Kidney epithelial cell (primary cell): ENCODE results near the gene PSMB9. TPM values are rescaled to one million over a fixed set of nuclear protein-coding genes. Genes with fewer than 3 reads are reported as not detected.

Experiments
- DNase-seq: peaks from one replicate; pipeline ENCODE4 v3.0.0-alpha.2; 2010; ENCODE audit warnings: low read depth
- H3K27me3 ChIP-seq: 2 replicates; pipeline ENCODE4 v1.6.0; 2011; ENCODE audit warnings: low read length; ENCODE audit not compliant: control insufficient read depth, insufficient read depth
- H3K36me3 ChIP-seq: 2 replicates; pipeline ENCODE4 v1.5.1; 2011; ENCODE audit warnings: low read length; ENCODE audit not compliant: control insufficient read depth, insufficient read depth
- H3K4me3 ChIP-seq: 2 replicates; pipeline ENCODE4 v1.5.1; 2011; ENCODE audit warnings: low read depth, mild to moderate bottlenecking, control low read depth, low read length
- total RNA-seq: library from RNA; depleted of rRNA; stranded (reverse); fragments of >200 nt; gene quantifications from 2 replicates; pipeline ENCODE4 v1.2.3, GENCODE V29; 2015
- TF ChIP-seq, protein P1 (sequence below): IDR thresholded peaks from 2 replicates; pipeline ENCODE4 v1.5.1; 2011; ENCODE audit warnings: mild to moderate bottlenecking, moderate library complexity, low read length, control low read depth, inconsistent platforms; ENCODE audit not compliant: insufficient read depth, poor library complexity, severe bottlenecking

Gene PSMB9
- total RNA-seq, 1 donor from 2014 or later = 23.0 TPM

DNA sequence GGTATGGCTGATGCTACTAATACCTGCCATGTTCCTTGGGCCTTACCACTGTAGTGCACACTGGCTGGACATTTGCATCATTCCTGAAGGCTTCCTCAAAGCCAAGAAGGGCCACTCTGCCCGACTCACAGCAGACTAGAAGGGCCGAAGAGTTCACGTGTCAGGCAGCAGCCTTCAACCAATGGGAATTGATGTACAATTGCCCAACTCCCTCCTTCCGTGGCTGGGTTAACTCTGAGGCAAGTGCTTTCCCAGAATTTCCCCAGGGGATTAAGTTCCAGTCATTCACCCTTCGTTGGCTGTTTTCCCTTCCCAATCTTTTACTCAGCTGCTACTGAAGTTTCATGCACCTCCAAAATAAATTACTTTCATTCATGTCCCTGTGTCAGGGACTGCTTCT, 29.8 kb downstream of the PSMB9 start:
- H3K27me3 ChIP-seq = peaks cover 12% of the 10 kb centered on the region
- H3K36me3 ChIP-seq = no peaks in the 10 kb centered on the region
- H3K4me3 ChIP-seq = no peak overlapping the region
- DNase-seq = no peak
- TF ChIP-seq, protein P1, sequence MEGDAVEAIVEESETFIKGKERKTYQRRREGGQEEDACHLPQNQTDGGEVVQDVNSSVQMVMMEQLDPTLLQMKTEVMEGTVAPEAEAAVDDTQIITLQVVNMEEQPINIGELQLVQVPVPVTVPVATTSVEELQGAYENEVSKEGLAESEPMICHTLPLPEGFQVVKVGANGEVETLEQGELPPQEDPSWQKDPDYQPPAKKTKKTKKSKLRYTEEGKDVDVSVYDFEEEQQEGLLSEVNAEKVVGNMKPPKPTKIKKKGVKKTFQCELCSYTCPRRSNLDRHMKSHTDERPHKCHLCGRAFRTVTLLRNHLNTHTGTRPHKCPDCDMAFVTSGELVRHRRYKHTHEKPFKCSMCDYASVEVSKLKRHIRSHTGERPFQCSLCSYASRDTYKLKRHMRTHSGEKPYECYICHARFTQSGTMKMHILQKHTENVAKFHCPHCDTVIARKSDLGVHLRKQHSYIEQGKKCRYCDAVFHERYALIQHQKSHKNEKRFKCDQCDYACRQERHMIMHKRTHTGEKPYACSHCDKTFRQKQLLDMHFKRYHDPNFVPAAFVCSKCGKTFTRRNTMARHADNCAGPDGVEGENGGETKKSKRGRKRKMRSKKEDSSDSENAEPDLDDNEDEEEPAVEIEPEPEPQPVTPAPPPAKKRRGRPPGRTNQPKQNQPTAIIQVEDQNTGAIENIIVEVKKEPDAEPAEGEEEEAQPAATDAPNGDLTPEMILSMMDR = no peak

DNA sequence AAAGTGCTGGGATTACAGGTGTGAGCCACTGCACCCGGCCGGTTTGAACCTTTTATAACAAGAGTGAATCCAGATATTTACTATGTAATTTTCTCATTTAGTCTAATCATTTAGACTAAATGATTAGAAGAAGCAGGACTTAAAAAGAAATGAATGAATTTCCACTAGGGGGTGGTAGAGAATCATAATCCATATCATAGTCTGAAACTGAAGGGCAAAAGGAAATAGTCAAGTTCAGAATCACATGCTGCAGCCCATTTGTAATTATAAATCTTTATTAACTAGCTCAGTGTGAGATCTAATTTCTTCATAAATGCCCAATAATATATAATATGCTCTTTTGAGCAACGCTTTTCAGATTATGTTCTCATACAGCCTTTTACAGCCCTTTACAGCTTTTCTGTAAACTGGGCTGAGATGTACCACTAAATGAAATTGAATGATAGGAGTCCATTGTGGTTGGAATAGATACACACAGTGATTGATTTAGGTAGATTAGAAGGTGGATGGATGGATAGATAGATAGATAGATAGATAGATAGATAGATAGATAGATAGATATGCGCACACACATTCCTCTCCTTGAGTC, 31.8 kb downstream of the PSMB9 start:
- peak; percentile 37 for DNase-seq
- TF ChIP-seq, protein P1 = peak; percentile 35
- Histone ChIP-seq H3K4me3 (no peak overlapping the region), H3K27me3 (no peaks in the 10 kb centered on the region), H3K36me3 (no peaks in the 10 kb centered on the region)

DNA sequence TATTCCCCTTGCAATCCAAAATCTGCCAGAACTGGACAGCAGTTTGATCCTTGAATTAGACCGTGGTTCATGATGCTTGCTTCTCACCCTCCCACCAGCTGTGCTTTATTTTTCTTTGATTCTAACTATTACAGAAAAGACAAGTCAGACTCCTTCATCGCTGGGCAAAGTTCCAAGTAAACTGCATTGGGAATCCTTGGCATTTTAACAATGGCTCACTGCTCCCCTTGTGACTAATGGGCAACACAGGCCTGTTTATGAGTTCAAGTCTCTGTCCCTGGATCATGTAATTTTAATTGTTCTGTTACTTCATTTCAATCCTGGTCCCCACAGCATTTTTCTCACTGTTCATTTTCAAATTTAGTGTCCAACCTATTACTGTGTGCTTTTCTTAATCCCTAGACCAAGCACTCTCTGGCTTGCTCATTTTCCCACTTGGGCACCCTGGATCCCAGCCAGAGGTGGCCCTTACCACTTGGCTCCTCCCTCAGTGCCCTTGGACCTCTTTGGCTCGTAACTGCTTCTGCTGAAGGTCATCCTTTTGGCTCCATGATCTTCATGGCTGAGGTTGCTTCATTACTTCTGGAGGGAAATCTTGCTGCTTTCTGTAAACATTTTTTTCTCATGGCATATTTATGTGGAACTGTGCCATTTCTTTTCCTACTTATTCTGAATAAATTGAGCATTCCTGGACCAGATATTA, 32.8 kb downstream of the PSMB9 start:
- no peaks in the 10 kb centered on the region for H3K36me3 ChIP-seq
- TF ChIP-seq, protein P1 = no peak
- peak; percentile 29 for DNase-seq
- H3K27me3 ChIP-seq = no peaks in the 10 kb centered on the region
- no peak overlapping the region for H3K4me3 ChIP-seq

DNA sequence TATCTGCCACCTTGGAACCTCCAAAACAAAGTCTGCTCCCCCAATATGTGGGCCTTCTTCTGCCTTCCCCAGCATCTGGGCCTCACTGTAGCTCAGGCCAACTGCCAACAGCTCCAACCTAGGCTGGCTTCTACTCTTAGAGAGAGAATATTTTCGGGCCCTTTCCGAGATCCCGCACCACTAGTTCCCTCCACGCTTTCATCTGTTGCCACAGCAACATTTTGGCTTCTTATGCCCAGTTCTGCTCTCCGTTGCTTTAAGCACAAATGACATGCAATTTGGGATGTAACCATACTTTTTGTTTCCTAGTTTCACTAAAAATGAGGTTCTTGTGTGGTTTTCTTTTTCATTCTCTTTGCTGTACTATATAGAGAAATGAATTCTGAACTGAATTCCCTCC, 33.6 kb downstream of the PSMB9 start:
- Histone ChIP-seq H3K4me3 (no peak overlapping the region), H3K36me3 (no peaks in the 10 kb centered on the region), H3K27me3 (no peaks in the 10 kb centered on the region)
- DNase-seq = no peak
- TF ChIP-seq, protein P1 = no peak

DNA sequence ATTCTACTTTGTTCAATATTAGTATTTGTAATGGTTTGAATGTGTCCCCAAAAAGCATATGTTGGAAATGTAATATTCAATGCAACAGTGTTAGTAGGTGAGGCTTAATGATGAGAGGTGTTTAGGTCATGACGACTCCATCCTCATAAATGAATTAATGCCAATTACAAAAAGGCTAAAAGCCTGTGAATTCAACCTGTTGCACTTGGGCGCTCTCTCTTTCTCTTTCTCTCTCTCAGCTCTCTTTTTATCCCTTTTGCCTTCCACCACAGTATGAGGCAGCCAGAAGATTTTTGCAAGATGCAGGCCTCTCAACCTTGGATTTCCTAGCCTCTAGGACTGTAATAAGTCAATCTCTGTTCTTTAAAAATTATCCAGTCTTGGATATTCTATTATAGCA, 34.6 kb downstream of the PSMB9 start:
- H3K36me3 ChIP-seq = no peaks in the 10 kb centered on the region
- no peak for DNase-seq
- TF ChIP-seq, protein P1 = no peak

DNA sequence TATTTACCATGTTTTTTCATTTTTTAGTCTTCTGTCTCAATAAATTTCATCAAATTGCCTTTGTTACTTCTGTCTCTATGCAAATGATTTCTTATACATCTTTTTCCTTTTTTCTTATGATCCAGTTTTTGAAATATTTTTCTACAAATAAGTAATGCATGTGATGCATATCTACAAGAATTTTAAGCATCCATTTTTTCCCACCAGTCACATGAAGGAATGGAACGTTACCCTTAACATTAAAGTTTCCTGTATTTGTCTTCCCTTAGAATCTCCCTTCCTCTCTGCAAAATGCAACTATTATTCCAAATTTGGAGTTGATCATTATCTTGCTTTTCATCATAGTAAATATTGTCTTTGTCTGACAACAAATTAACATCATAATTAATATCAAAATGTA, 35.5 kb downstream of the PSMB9 start:
- no peaks in the 10 kb centered on the region for H3K27me3 ChIP-seq
- TF ChIP-seq, protein P1 = no peak
- H3K4me3 ChIP-seq = no peak overlapping the region
- DNase-seq = no peak
- no peaks in the 10 kb centered on the region for H3K36me3 ChIP-seq

More for the DNA sequence above, 34.6 kb downstream of the PSMB9 start:
- Histone ChIP-seq H3K4me3 (no peak overlapping the region), H3K27me3 (no peaks in the 10 kb centered on the region)
